CD14-positive monocyte (primary cell): ENCODE measurements around the gene GALNT17. TPM values are rescaled to one million over a fixed set of nuclear protein-coding genes. Genes with fewer than 3 reads are reported as not detected.

Experiments
- DNase-seq, 3 donors: peaks; one replicate each; pipeline ENCODE4 v3.0.0-alpha.2; 2011 to 2022
- H2AFZ ChIP-seq: 2 replicates; pipeline ENCODE4 v1.6.0; 2012; ENCODE audit warnings: mild to moderate bottlenecking, low read depth, low read length, inconsistent platforms; ENCODE audit not compliant: insufficient read depth, poor library complexity, severe bottlenecking
- H3K27ac ChIP-seq, 2 donors: 1 replicate in 1 of 2; 2 replicates in 1 of 2; pipeline ENCODE4 v1.5.1; 2012 to 2013; ENCODE audit warnings: low read length in 2 of 2, control low read depth in 1 of 2, inconsistent platforms in 1 of 2, low read depth in 1 of 2, mild to moderate bottlenecking in 1 of 2
- H3K27me3 ChIP-seq, 2 donors: one replicate each; pipeline versions ENCODE4 v1.6.0 to v1.6.1; 2011 to 2013; ENCODE audit warnings: low read length in 2 of 2; ENCODE audit not compliant: control insufficient read depth in 2 of 2, insufficient read depth in 2 of 2
- H3K36me3 ChIP-seq, 2 donors: replicated peaks in 1 of 2; 1 replicate in 1 of 2; 2 replicates in 1 of 2; pipeline versions ENCODE4 v1.5.1 to v1.6.1; 2012 to 2013; ENCODE audit warnings: low read length in 2 of 2, control low read depth in 1 of 2, inconsistent platforms in 1 of 2, mild to moderate bottlenecking in 1 of 2; ENCODE audit not compliant: insufficient read depth in 2 of 2, control insufficient read depth in 1 of 2
- H3K4me1 ChIP-seq, 2 donors: 1 replicate in 1 of 2; 2 replicates in 1 of 2; pipeline versions ENCODE4 v1.5.1 to v1.6.1; 2012 to 2013; ENCODE audit warnings: low read length in 2 of 2, control low read depth in 1 of 2, inconsistent platforms in 1 of 2, mild to moderate bottlenecking in 1 of 2, moderate library complexity in 1 of 2; ENCODE audit not compliant: insufficient read depth in 2 of 2, control insufficient read depth in 1 of 2
- H3K4me2 ChIP-seq: replicated peaks from 2 replicates; pipeline ENCODE3; 2012; ENCODE audit warnings: low read length, moderate library complexity, mild to moderate bottlenecking; ENCODE audit not compliant: poor library complexity, severe bottlenecking; ENCODE audit errors: extremely low read depth
- H3K4me3 ChIP-seq, 3 experiments: fragments of 200-600 bp in 1 of 3; sonication (generic) in 1 of 3; replicated peaks in 1 of 3; 1 replicate in 2 of 3; 2 replicates in 1 of 3; pipeline ENCODE4 v1.5.1; 2011 to 2013; ENCODE audit warnings: low read length in 3 of 3, mild to moderate bottlenecking in 3 of 3, control low read depth in 2 of 3, low read depth in 2 of 3, inconsistent platforms in 1 of 3, moderate library complexity in 1 of 3
- H3K79me2 ChIP-seq: 2 replicates; pipeline ENCODE4 v1.6.0; 2012; ENCODE audit warnings: mild to moderate bottlenecking, control low read depth, inconsistent platforms, low read length, moderate library complexity; ENCODE audit not compliant: insufficient read depth
- H3K9ac ChIP-seq: 2 replicates; pipeline ENCODE4 v1.6.0; 2017; ENCODE audit warnings: low read length, mild to moderate bottlenecking; ENCODE audit not compliant: insufficient read depth, poor library complexity, severe bottlenecking
- H3K9me3 ChIP-seq, 2 donors: replicated peaks in 1 of 2; 1 replicate in 1 of 2; 2 replicates in 1 of 2; pipeline versions ENCODE4 v1.5.1 to v1.6.1; 2012 to 2013; ENCODE audit warnings: low read length in 2 of 2, control low read depth in 1 of 2; ENCODE audit not compliant: control insufficient read depth in 1 of 2, insufficient read depth in 1 of 2
- H4K20me1 ChIP-seq: 2 replicates; pipeline ENCODE4 v1.6.0; 2012; ENCODE audit warnings: mild to moderate bottlenecking, low read length, control low read depth, moderate library complexity; ENCODE audit not compliant: insufficient read depth
- H3K27ac Mint-ChIP-seq, 7 donors: one replicate each; pipeline ENCODE4 v1.8.0; 2020; ENCODE audit warnings: mild to moderate bottlenecking in 7 of 7, mixed read lengths in 7 of 7, moderate library complexity in 6 of 7, inconsistent platforms in 2 of 7
- H3K27me3 Mint-ChIP-seq, 3 donors: one replicate each; pipeline ENCODE4 v1.8.0; 2021 to 2022; ENCODE audit warnings: low read depth in 3 of 3, mild to moderate bottlenecking in 3 of 3, mixed read lengths in 3 of 3, moderate library complexity in 3 of 3, inconsistent platforms in 1 of 3
- H3K36me3 Mint-ChIP-seq, 2 donors: one replicate each; pipeline ENCODE4 v1.8.0; 2020; ENCODE audit warnings: mixed read lengths in 2 of 2, inconsistent platforms in 1 of 2, mild to moderate bottlenecking in 1 of 2
- H3K4me1 Mint-ChIP-seq: one replicate; pipeline ENCODE4 v1.8.0; 2020; ENCODE audit warnings: mild to moderate bottlenecking, mixed read lengths
- H3K4me3 Mint-ChIP-seq, 2 donors: one replicate each; pipeline ENCODE4 v1.8.0; 2020; ENCODE audit warnings: mild to moderate bottlenecking in 2 of 2, mixed read lengths in 2 of 2, moderate library complexity in 1 of 2
- H3K9me3 Mint-ChIP-seq, 7 donors: one replicate each; pipeline ENCODE4 v1.8.0; 2020 to 2022; ENCODE audit warnings: mixed read lengths in 7 of 7, mild to moderate bottlenecking in 6 of 7, moderate library complexity in 6 of 7, inconsistent platforms in 2 of 7
- CTCF ChIP-seq: fragments of 200-600 bp; IDR thresholded peaks from one replicate; pipeline ENCODE4 v1.8.0; 2022; ENCODE audit warnings: antibody characterized with exemption, mild to moderate bottlenecking
- WGBS: methylation state at CpG from one replicate; pipeline ENCODE4 v1.1.5; 2013; ENCODE audit warnings: missing lambda C conversion rate; ENCODE audit not compliant: insufficient coverage; 5-methylcytosine and 5-hydroxymethylcytosine counted together
- intact Hi-C, 2 donors: fragments of 100-400 bp; cut with micrococcal nuclease; formaldehyde crosslinking; loops; one replicate each; pipeline versions ENCODE4 v1.15.0 to v1.15.1; 2023
- polyA plus RNA-seq, 3 donors: library from polyadenylated mRNA; depleted of rRNA in 1 of 3; unstranded in 2 of 3; stranded (reverse) in 1 of 3; fragments of 300-500 nt in 2 of 3; fragments of >200 nt in 1 of 3; fragmentation: Illumina TruSeq in 2 of 3; gene quantifications; 1 replicate in 2 of 3; 2 replicates in 1 of 3; pipeline ENCODE4 v1.2.3, GENCODE V29; 2012 to 2021

GALNT17 gene
- polyA plus RNA-seq, 3 donors = not detected

GRCh38 chr7:71144963-71145362 lies 13.0 kb downstream of the GALNT17 start:
- H3K9me3 Mint-ChIP-seq = peaks cover 12 to 57% (median 22%) of the 10 kb centered on the region in 7 donors

More at GRCh38 chr7:71144963-71145362, 13.0 kb downstream of the GALNT17 start:
- H3K4me1 Mint-ChIP-seq = no peaks in the 10 kb centered on the region
- H3K9ac ChIP-seq = no peak overlapping the region
- no peaks in the 10 kb centered on the region for H3K36me3 Mint-ChIP-seq
- no peaks in the 10 kb centered on the region for H3K27me3 ChIP-seq
- intact Hi-C loops = no loop called here
- H3K4me2 ChIP-seq = no peak overlapping the region
- 87% methylated on average over 4 of the region's 6 CpGs for WGBS
- no peak overlapping the region for H2AFZ ChIP-seq
- H3K4me3 Mint-ChIP-seq = no peak overlapping the region
- H4K20me1 ChIP-seq = no peaks in the 10 kb centered on the region
- no peaks in the 10 kb centered on the region for H3K79me2 ChIP-seq
- no peak for DNase-seq
- H3K9me3 ChIP-seq = peaks cover 23 to 42% of the 10 kb centered on the region in 2 donors
- no peak for TF ChIP-seq CTCF
- no peak overlapping the region for H3K27ac Mint-ChIP-seq
- H3K4me3 ChIP-seq = no peak overlapping the region
- H3K27me3 Mint-ChIP-seq = peaks cover 0 to 3% (median 0%) of the 10 kb centered on the region in 3 donors
- no peaks in the 10 kb centered on the region for H3K36me3 ChIP-seq
- H3K27ac ChIP-seq = no peak overlapping the region
- no peaks in the 10 kb centered on the region for H3K4me1 ChIP-seq
